HL-60/S4 (cell line): ENCODE results near the gene CCSER2.
"Not testable (repeated sequence)": the region's sequence is repeated elsewhere in the genome, so short reads cannot be mapped to it uniquely, and the experiment has no call there.

Source experiments
- in situ Hi-C: fragments of 300-500 bp; cut with MboI; formaldehyde crosslinking; loops from 2 replicates; pipeline ENCODE4 v1.14.3; 2022; ENCODE audit warnings: low sequenced_read_pairs

The CCSER2 gene

DNA sequence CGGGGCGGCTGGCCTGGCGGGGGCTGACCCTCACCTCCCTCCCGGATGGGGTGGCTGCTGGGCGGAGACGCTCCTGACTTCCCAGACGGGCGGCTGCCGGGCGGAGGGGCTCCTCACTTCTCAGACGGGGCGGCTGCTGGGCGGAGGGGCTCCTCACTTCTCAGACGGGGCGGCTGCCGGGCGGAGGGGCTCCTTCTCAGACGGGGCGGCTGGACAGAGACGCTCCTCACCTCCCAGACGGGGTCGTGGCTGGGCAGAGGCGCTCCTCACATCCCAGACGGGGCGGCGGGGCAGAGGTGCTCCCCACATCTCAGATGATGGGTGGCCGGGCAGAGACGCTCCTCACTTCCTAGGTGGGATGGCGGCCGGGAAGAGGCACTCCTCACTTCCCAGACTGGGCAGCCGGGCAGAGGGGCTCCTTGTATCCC lies 19.2 kb downstream of the CCSER2 start:
- in situ Hi-C loops, result not testable (repeated sequence)

DNA sequence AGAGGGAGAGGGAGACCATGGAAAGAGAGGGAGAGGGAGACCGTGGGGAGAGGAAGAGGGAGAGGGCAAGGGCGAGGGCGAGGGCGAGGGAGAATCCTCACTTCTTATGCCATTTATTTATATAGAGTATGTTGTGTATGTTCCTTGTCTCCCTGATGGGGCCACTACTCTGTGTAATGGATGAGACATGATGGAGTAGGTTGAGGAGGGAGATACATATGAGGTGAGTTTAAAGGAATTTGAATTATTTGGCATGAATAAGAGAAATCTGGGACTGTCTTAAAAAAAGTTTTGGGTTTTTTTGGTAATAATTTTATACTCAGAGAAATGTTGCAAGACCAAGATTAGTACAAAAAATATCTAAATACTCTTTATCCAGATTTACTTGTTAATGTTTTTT lies 20.1 kb downstream of the CCSER2 start:
- in situ Hi-C loops, result no loop called here

DNA sequence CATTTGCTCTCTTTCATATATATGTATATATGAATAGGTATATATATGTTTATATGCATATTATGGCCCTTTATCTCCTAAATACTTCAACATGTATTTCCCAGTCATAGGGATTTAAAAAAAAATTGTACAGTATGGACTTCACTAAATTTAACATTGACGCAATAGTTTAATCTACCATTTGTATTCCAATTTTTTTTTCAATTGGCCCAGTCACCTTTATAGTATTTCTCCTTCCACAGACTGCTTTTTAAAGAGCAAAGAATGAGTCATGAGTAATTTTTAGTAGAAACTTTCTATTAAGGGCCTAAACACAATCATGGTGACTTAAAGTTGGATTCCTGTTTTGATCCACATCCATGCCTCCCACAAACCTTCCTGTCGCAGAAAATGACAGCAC lies 20.5 kb downstream of the CCSER2 start:
- in situ Hi-C loops, result no loop called here

DNA sequence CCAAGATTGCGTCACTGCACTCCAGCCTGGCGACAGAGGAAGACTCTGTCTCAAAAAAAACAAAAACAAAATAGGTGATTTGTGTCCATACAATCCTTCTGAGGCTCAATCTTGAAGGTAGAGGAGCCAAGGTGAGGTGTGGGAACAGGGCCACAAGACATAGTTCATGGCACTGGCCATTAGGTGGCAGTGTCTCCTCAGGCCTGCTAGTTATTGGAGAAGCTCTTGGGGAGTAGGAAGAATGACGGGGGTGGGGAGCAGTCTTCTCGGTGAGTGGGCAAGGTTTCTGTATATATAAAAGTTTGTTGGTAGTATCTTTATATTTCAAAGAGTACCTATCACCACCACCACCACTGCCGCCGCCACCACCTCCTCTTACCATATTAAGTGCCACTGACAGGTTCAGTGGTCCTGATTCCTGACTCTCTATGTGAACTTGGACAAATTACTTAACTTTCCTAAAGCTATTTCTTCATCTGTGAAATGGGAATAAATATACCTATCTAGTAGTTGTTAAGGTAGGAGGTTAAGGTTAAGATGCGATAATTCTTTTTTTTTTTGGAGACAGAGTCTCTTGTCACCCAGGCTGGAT lies 24.0 kb downstream of the CCSER2 start:
- in situ Hi-C loops, result loop anchor here (25.0 kb wide), 1 partner anchor 185 kb away; no protein-coding TSS in a partner anchor

DNA sequence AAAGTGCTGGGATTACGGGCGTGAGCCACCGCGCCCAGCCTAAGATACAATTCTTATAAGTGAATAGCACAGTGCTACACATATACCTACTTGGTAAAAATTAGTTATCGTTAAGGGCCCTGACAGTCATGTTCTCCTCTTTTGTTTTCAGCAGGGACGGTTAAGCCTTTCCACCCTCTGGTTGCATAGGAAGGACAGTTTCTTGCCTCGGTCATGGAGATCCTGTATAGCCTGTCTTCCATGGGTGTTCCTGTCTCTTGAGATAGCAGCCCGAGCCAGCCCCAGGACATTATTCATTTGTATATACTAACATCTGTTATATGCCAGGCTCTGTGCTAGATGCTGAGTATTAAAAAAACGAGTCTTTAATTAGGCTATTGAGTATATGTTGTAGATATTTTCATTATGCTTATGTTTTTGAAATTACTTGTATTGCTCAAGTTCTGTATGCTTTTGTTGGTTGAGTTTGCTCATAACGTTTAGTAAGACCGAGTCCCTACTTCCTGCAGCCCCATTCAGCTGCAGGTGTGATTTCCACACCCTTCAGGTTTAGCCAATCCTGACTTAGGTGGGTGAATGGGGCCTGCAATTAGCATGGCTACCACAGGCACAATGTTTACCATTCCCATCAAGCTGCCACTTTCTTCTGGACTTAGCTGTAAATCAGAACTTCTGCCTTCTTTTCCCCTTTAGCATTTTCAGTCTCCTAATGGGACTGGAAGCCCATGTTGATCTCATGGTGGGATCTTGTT lies 24.8 kb downstream of the CCSER2 start:
- in situ Hi-C loops, result loop anchor here (25.0 kb wide), 1 partner anchor 184 kb away; no protein-coding TSS in a partner anchor

DNA sequence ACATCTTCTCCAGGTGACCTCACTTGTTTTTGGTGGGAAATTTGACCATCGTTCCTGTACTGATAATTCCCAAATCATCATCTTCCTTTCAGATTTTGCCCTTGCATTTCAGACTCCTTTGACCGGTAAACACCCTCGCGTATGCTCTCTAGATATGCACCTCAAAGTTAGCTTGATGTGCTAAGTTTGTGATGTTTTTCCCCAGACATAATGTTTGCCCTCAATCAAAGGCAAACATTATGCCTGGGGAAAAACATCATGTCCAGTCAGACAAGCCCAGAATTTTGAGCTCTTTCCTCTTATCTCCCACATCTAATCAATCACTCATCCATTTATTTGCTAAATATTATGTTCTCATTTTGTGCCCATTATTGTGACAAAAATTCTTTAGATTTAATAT lies 26.2 kb downstream of the CCSER2 start:
- in situ Hi-C loops, result loop anchor here (25.0 kb wide), 1 partner anchor 183 kb away; no protein-coding TSS in a partner anchor

DNA sequence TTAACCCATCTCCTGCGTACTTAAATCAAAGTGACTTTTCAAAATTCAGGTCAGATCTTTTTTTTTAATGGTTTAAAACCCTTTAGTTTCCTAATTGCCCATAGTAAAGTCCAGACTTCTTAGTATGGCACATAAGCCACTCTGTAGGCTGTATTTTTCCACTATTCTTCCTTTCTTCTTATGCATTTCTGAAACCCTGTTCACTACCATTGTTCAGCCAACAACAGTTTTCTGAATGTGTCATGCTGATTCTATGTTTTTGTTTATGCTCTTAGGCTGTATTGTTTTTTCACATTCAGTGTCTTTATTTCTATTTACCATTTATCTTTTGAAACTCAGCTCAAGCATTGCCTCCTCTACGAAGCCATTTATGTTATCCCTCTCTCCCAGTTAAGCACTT lies 26.7 kb downstream of the CCSER2 start:
- in situ Hi-C loops, result loop anchor here (25.0 kb wide), 1 partner anchor 182 kb away; no protein-coding TSS in a partner anchor

DNA sequence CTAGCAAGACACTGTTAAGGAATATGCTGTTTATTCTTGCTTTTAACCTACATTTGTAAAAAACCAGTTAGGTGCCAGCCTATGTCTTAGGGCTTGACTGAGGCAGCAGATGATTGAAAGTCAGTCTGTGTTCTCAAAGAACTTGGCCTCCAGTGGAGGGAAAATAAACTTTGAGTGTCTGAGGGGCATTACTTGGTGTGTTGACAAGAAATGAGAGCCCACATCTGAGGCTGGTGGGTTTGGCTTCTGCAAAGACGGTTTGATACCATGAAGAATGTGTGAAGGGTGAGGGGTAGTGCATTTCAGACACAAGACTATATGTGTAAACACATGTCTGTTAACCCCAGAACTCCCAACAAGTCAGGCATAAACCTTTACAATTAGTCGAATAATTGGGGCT lies 28.5 kb downstream of the CCSER2 start:
- in situ Hi-C loops, result loop anchor here (25.0 kb wide), 1 partner anchor 180 kb away; no protein-coding TSS in a partner anchor

DNA sequence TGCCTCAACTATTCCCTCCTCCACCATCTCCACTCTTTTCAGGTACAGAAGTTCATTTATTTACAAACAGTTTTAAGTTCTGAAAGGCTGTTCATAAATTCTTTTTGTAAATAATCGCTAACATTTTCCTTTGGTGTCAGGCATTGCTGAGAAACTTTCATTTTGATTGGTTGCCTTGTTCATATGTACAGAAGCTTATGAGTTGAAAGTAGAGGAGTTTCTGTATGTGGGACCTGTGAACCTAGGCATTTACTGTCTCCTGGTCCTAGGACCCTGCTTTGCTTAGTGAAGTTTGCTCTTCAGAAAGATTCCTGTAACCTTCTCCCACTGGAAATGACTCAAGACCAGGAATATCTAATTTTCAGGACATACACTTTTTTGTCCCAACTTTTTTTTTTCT lies 30.4 kb downstream of the CCSER2 start:
- in situ Hi-C loops, result loop anchor here (25.0 kb wide), 1 partner anchor 179 kb away; no protein-coding TSS in a partner anchor

DNA sequence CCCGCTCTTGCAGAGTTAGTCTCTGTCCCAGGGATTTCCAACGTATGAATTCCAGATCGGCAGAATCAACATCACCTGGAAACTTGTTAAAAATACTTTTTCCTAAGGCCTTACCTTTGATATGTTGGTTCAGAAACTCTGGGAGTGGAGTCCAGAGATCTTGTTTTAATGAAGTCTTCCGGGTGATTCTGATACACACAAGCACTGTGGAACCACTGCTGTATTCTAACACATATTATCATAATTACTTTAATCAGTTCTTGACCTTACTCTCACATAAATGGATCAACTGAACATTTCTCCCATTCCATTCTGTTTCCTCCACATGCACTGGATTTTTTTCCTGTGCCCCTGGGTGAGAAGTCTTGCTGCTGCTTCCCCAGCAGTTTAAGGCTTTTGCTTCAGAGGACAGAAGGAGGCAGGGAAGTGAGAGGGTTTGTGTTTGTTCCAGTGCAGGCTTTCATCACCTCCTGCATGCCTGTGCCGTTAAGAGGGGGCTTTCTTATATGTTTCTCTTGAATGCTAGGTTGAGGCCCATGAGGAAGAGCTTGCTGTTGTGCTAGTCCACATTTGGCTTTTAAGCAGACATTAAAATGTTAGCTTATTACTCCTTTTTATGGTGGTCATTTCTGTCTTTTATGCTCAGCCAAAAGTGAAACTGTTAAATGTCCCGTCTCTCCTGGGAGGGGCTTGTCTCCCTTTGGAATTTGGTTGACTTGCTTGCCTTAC lies 32.4 kb downstream of the CCSER2 start:
- in situ Hi-C loops, result loop anchor here (25.0 kb wide), 1 partner anchor 176 kb away; no protein-coding TSS in a partner anchor

DNA sequence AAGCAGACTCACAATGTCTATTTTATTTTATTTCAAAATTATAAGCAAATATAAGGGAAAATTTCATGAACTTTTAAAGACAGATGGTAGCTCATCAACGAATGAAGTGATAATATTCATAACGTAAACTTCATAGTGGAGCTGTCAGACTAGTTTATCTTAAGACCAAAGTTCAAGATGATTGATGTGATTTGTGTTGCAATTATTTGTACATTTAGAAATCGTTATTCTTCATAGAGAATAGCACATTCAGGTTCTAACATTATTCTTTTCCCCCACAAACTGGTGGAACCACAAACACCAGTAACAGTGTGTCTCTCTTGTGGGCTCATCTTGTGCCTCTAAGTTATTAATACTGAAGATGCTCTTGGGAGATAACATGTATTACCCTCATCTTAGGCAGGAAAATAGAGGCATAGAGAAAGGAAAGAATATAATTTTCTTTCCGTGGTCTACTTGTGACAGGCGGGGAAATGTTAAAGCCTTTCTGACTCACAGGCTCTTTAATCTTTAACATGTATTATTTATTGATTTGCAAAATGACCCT lies 37.0 kb downstream of the CCSER2 start:
- in situ Hi-C loops, result loop anchor here (25.0 kb wide), 1 partner anchor 172 kb away; no protein-coding TSS in a partner anchor

DNA sequence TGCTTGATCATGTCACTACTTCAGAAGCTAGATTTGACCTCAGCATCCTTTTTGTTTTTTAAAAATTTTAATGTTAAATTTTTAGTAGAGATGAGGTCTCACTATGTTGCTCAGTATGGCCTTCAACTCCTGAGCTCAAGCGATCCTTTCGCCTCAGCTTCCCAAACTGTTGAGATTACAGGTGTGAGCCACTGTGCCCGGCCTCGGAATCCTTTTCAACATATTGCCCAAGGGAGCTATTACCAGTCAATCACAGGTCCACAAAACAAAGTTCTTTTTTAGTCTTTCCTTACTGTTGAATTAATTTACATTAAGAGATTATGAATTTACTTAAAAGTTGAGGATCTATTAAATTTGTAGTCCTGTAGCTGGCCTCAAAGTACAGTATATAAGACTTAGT lies 37.7 kb downstream of the CCSER2 start:
- in situ Hi-C loops, result loop anchor here (25.0 kb wide), 1 partner anchor 171 kb away; no protein-coding TSS in a partner anchor

DNA sequence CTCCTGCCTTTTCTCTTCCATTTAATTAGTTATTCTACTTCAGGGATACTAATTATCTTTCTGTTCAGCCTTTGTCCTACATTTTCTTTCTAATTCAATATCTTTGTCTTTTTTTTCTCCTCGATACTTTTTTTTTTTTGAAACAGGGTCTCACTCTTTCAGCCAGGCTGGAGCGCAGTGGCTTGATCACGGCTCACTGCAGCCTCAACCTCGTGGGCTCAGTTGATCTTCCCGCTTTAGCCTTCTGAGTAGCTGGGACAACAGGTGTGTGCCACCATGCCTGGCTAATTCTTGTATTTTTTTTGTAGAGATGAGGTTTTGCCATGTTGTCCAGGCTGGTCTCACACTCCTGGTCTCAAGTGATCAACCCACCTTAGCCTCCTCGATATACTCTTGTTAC lies 38.9 kb downstream of the CCSER2 start:
- in situ Hi-C loops, result loop anchor here (25.0 kb wide), 1 partner anchor 170 kb away; no protein-coding TSS in a partner anchor

DNA sequence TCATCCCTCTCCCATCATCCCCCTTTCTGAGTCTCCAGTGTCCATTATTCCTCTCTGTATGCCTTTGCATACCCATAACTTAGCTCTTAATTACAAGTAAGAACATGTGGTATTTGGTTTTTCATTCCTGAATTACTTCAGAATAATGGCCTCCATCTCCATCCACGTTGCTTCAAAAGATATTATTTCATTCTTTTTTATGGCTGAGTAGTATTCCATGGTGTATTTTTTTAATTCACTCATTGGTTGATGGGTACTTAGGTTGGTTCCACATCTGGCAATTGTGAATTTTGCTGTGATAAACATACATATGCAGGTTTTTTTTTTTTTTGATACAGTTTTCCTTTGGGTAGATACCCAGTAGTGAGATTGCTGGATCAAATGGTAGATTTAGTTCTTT lies 40.4 kb downstream of the CCSER2 start:
- in situ Hi-C loops, result loop anchor here (25.0 kb wide), 1 partner anchor 168 kb away; no protein-coding TSS in a partner anchor

DNA sequence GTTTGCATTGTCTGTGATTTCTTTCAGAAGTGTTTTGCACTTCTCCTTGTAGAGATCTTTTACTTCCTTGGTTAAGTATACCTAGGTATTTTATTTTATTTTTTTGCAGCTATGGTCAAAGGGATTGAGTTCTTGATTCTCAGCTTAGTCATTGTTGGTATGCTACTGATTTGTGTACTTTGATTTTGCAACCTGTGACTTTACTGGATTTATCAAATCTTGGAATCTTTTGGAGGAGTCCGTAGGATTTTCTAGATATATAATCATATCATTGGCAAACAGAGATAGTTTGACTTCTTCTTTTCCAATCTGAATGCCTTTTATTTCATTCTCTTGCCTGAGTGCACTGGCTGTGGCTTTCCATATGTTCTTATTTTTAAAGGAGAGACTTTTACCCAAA lies 41.9 kb downstream of the CCSER2 start:
- in situ Hi-C loops, result loop anchor here (25.0 kb wide), 1 partner anchor 167 kb away; no protein-coding TSS in a partner anchor

DNA sequence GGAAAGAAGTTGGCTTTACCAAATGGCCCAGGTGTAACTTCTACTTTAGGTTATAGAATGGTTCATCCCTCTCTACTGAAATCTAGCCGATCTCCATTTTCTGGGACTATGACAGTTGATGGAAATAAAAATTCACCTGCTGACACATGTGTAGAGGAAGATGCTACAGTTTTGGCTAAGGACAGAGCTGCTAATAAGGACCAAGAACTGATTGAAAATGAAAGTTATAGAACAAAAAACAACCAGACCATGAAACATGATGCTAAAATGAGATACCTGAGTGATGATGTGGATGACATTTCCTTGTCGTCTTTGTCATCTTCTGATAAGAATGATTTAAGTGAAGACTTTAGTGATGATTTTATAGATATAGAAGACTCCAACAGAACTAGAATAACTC lies 43.6 kb downstream of the CCSER2 start:
- in situ Hi-C loops, result loop anchor here (25.0 kb wide), 1 partner anchor 165 kb away; no protein-coding TSS in a partner anchor

DNA sequence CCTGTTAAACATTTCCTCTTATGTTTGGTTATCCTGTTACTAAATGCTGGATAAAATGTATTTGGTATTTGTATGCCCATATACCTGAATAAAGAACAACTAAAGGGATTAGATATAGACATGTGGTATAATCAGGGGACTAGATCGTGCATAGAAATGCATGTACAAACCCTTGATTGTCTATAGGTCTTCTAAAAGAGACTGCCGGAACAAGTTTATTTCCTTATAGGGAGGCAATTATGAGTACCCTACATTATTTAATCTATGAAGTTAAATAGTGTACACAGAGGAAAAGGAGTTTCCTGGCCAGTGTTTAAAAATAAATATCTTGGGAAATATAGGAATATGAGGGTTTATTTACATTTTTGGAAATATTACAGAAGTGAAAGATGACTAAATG lies 44.6 kb downstream of the CCSER2 start:
- in situ Hi-C loops, result loop anchor here (25.0 kb wide), 1 partner anchor 164 kb away; no protein-coding TSS in a partner anchor

DNA sequence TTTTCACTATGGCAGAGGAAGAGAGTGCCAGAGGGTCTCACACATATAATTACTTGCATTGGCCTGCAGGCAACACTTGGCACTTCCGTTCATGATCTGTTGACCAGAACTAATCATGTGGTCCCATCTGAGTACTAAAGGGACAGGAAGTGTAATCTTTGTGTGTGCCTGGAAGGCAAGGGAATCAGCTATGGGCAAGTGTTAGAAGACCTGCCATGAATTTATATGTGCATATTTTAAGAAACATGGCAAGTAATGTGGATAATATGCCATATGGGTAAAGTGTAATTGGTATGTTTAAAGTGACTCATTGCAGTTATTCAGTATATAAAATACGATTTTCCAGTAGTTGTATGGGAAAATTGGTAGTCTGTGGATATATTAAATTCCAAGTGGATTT lies 46.1 kb downstream of the CCSER2 start:
- in situ Hi-C loops, result loop anchor here (25.0 kb wide), 1 partner anchor 163 kb away; no protein-coding TSS in a partner anchor

DNA sequence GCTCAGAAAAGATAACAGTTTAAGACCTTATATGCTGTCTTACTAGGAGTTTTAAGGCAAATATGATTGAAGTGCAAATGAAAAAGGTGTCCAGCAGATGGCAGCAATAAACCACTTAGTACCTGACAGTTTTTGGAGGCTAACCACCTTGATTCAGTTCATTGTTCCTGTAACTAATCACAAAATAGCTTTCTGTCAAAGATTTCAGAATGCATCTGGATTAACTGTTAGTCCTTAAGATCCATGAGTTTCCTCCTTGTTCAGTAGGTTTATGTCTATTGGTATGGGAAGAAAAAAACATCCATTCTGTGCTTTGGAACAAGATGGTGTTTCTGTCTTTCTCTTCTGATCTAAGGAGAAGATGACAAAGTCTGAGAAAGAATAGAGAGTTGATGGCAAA lies 46.6 kb downstream of the CCSER2 start:
- in situ Hi-C loops, result no loop called here

DNA sequence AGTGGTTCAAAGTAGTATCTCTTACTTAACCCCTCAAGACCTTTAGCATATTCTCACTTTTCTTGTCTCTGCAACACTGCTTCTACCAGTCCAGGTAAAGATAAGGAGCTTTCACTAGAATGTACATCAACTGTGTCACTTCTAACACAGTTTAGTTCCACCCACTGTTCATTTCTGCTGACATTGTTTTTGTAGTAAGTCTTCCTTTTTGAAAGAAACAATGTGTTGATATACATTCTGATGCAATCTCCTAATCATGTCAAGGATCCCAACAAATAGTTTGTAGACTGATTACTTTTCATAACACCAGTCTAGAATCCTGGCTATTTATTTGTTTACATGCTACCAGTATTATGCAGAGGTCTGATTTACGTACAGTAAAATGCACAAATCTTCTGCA lies 47.5 kb downstream of the CCSER2 start:
- in situ Hi-C loops, result no loop called here

DNA sequence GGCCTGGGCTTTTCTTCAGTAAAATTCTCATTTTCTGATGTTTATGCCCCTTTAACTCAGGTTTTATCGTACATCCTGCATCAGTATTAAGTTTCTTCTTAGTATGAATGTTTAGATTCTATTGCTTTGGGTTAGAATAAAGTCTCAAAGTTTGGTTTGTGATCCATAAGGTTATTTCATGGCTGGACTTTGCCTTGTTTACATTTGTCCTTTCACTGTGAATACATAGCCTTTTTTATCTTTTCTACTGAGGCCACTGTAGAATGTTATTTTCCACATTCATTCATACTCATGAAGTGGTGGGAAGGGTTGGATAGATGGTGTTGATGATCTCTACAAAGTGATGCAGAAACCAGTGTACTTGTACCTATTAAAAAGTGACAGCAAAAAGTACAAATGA lies 59.8 kb downstream of the CCSER2 start:
- in situ Hi-C loops, result no loop called here
